H1 (cell line): Measurements from ENCODE around the gene ZXDC. TPM values are rescaled to one million over a fixed set of nuclear protein-coding genes. Genes with fewer than 3 reads are reported as not detected.

Experiments
- CTCF ChIA-PET: fragments of 300-600 bp; sonication (Branson Sonifier 250); formaldehyde crosslinking; loops from one replicate; lab custom pipeline; 2021; ENCODE audit not compliant: partially characterized antibody; lab: Charles Lee
- POLR2A ChIA-PET: fragments of 300-600 bp; sonication (Branson Sonifier 250); formaldehyde crosslinking; loops from one replicate; lab custom pipeline; 2021; ENCODE audit warnings: inconsistent platforms; ENCODE audit not compliant: partially characterized antibody; lab: Charles Lee
- DNase-seq, 2 experiments: peaks; one replicate each; pipeline versions ENCODE4 v3.0.0 to v3.0.0-alpha.2; 2010 to 2022; ENCODE audit warnings: low spot score in 2 of 2, low read depth in 1 of 2, mixed read lengths in 1 of 2
- FAIRE-seq: peaks from 2 replicates; lab custom pipeline; 2011; peaks lifted over from hg19 to GRCh38; lab: Jason Lieb, UNC
- H2AFZ ChIP-seq: 2 replicates; pipeline ENCODE4 v1.8.1; 2012; ENCODE audit warnings: low read length, inconsistent platforms
- H2AK5ac ChIP-seq: 2 replicates; pipeline ENCODE4 v1.6.1; 2013; ENCODE audit warnings: low read depth, low read length
- H2BK120ac ChIP-seq: replicated peaks from 2 replicates; pipeline ENCODE3; 2013; ENCODE audit warnings: low read depth, low read length, inconsistent platforms
- H2BK12ac ChIP-seq: 2 replicates; pipeline ENCODE4 v1.6.1; 2013; ENCODE audit warnings: low read depth, low read length
- H2BK15ac ChIP-seq: 2 replicates; pipeline ENCODE4 v1.6.1; 2013; ENCODE audit warnings: low read length
- H2BK20ac ChIP-seq: 2 replicates; pipeline ENCODE4 v1.6.1; 2013; ENCODE audit warnings: low read length
- H2BK5ac ChIP-seq: 2 replicates; pipeline ENCODE4 v1.6.1; 2013; ENCODE audit warnings: low read depth, low read length
- H3K14ac ChIP-seq: 2 replicates; pipeline ENCODE4 v1.6.1; 2013; ENCODE audit warnings: inconsistent platforms; ENCODE audit not compliant: insufficient read length
- H3K18ac ChIP-seq: 2 replicates; pipeline ENCODE4 v1.6.1; 2013; ENCODE audit warnings: low read length; ENCODE audit errors: extremely low read depth
- H3K23ac ChIP-seq: 2 replicates; pipeline ENCODE4 v1.6.1; 2013; ENCODE audit warnings: inconsistent platforms; ENCODE audit not compliant: insufficient read length
- H3K23me2 ChIP-seq: 2 replicates; pipeline ENCODE4 v1.6.1; 2013; ENCODE audit warnings: low read depth, low read length
- H3K27ac ChIP-seq: 2 replicates; pipeline ENCODE4 v1.6.1; 2011; ENCODE audit warnings: low read depth, low read length, inconsistent platforms
- H3K27me3 ChIP-seq, 4 experiments: replicated peaks in 1 of 4; 1 replicate in 1 of 4; 2 replicates in 3 of 4; pipeline versions ENCODE4 v1.6.1 to v1.8.1; 2011 to 2013; ENCODE audit warnings: low read length in 3 of 4, mild to moderate bottlenecking in 3 of 4, inconsistent platforms in 2 of 4, mixed read lengths in 2 of 4, moderate library complexity in 1 of 4; ENCODE audit not compliant: control insufficient read depth in 3 of 4, insufficient read depth in 3 of 4; ENCODE audit errors: extremely low read depth in 1 of 4
- H3K36me3 ChIP-seq, 4 experiments: 2 replicates each; pipeline versions ENCODE4 v1.6.1 to v1.8.1; 2011 to 2013; ENCODE audit warnings: mild to moderate bottlenecking in 4 of 4, low read length in 3 of 4, moderate library complexity in 2 of 4, control low read depth in 1 of 4, inconsistent platforms in 1 of 4; ENCODE audit not compliant: insufficient read depth in 4 of 4, control insufficient read depth in 2 of 4
- H3K4ac ChIP-seq: replicated peaks from 2 replicates; pipeline ENCODE3; 2013; ENCODE audit warnings: low read length, low read depth, mixed read lengths, inconsistent platforms; ENCODE audit not compliant: insufficient read length
- H3K4me1 ChIP-seq, 4 experiments: replicated peaks in 1 of 4; 1 replicate in 1 of 4; 2 replicates in 3 of 4; pipeline versions ENCODE4 v1.6.1 to v1.8.1; 2011 to 2013; ENCODE audit warnings: low read length in 3 of 4, inconsistent platforms in 2 of 4, mixed read lengths in 1 of 4; ENCODE audit not compliant: insufficient read depth in 4 of 4, control insufficient read depth in 3 of 4
- H3K4me2 ChIP-seq, 2 experiments: 2 replicates each; pipeline versions ENCODE4 v1.6.1 to v1.8.1; 2011 to 2013; ENCODE audit warnings: low read depth in 2 of 2, low read length in 2 of 2, control low read depth in 1 of 2, inconsistent platforms in 1 of 2, mild to moderate bottlenecking in 1 of 2; ENCODE audit not compliant: insufficient read depth in 1 of 2
- H3K4me3 ChIP-seq, 4 experiments: fragments of 200-600, 300-600 bp in 1 of 4; sonication (generic), shearing (Covaris generic), sonication (Bioruptor Twin) in 1 of 4; 2 replicates each; pipeline versions ENCODE4 v1.5.1 to v1.8.1; 2011 to 2016; ENCODE audit warnings: low read length in 4 of 4, low read depth in 3 of 4, control low read depth in 2 of 4, inconsistent platforms in 2 of 4, mild to moderate bottlenecking in 2 of 4, mixed read lengths in 1 of 4, moderate library complexity in 1 of 4; ENCODE audit not compliant: insufficient read depth in 2 of 4; ENCODE audit errors: extremely low read depth in 1 of 4
- H3K56ac ChIP-seq: replicated peaks from 2 replicates; pipeline ENCODE3; 2013; ENCODE audit warnings: low read depth, mild to moderate bottlenecking, mixed read lengths, low read length, inconsistent platforms; ENCODE audit not compliant: insufficient read length
- H3K79me1 ChIP-seq: 2 replicates; pipeline ENCODE4 v1.6.1; 2013; ENCODE audit warnings: low read depth, low read length, control low read depth
- H3K79me2 ChIP-seq, 2 experiments: 2 replicates each; pipeline versions ENCODE4 v1.6.1 to v1.8.1; 2012 to 2013; ENCODE audit warnings: low read length in 2 of 2, mild to moderate bottlenecking in 2 of 2, inconsistent platforms in 1 of 2; ENCODE audit not compliant: insufficient read depth in 2 of 2, control insufficient read depth in 1 of 2
- H3K9ac ChIP-seq, 4 experiments: replicated peaks in 1 of 4; 1 replicate in 1 of 4; 2 replicates in 3 of 4; pipeline versions ENCODE4 v1.6.1 to v1.8.1; 2011 to 2013; ENCODE audit warnings: low read depth in 3 of 4, low read length in 3 of 4, control low read depth in 2 of 4, mild to moderate bottlenecking in 2 of 4, moderate library complexity in 2 of 4, inconsistent platforms in 1 of 4; ENCODE audit errors: extremely low read depth in 1 of 4
- H3K9me3 ChIP-seq, 2 experiments: 2 replicates each; pipeline versions ENCODE4 v1.6.1 to v1.8.1; 2012 to 2013; ENCODE audit warnings: mild to moderate bottlenecking in 2 of 2, moderate library complexity in 2 of 2, control low read depth in 1 of 2, inconsistent platforms in 1 of 2, low read depth in 1 of 2, low read length in 1 of 2, mixed read lengths in 1 of 2; ENCODE audit not compliant: insufficient read depth in 2 of 2
- H4K20me1 ChIP-seq, 2 experiments: replicated peaks in 1 of 2; 2 replicates each; pipeline versions ENCODE3 to v1.8.1; 2011 to 2013; ENCODE audit warnings: inconsistent platforms in 2 of 2, low read length in 2 of 2, mild to moderate bottlenecking in 1 of 2; ENCODE audit not compliant: insufficient read depth in 2 of 2, control insufficient read depth in 1 of 2
- H4K5ac ChIP-seq: 2 replicates; pipeline ENCODE4 v1.6.1; 2013; ENCODE audit warnings: low read length, low read depth, mixed read lengths, inconsistent platforms; ENCODE audit not compliant: insufficient read length
- H4K8ac ChIP-seq: 2 replicates; pipeline ENCODE4 v1.8.0; 2013; ENCODE audit warnings: mild to moderate bottlenecking, moderate library complexity, low read length, inconsistent platforms; ENCODE audit not compliant: insufficient read depth; ENCODE audit errors: extremely low read depth
- H4K91ac ChIP-seq: replicated peaks from 2 replicates; pipeline ENCODE3; 2013; ENCODE audit warnings: low read length, mixed read lengths, inconsistent platforms; ENCODE audit not compliant: insufficient read length
- BRCA1 ChIP-seq: IDR thresholded peaks from 2 replicates; pipeline ENCODE4 v1.6.1; 2012; ENCODE audit warnings: low read depth, low read length, improper control_type of control experiment
- CHD1 ChIP-seq: IDR thresholded peaks from 2 replicates; pipeline ENCODE4 v1.6.1; 2012; ENCODE audit warnings: low read depth, low read length, improper control_type of control experiment
- FOSL1 ChIP-seq: IDR thresholded peaks from 2 replicates; pipeline ENCODE4 v1.6.1; 2011; ENCODE audit warnings: mild to moderate bottlenecking, low read depth, low read length, moderate library complexity; ENCODE audit not compliant: insufficient read depth
- KDM4A ChIP-seq: IDR thresholded peaks from one replicate; pipeline ENCODE4 v1.7.1; 2012; ENCODE audit warnings: low read depth, mild to moderate bottlenecking, moderate library complexity, low read length, inconsistent platforms; ENCODE audit not compliant: severe bottlenecking
- SAP30 ChIP-seq: fragments of 300-600 bp; sonication (generic); IDR thresholded peaks from 2 replicates; pipeline ENCODE4 v1.7.1; 2012; ENCODE audit warnings: low read length, moderate library complexity, mild to moderate bottlenecking, inconsistent platforms; ENCODE audit not compliant: insufficient read depth, insufficient replicate concordance
- SIN3A ChIP-seq, 2 experiments: IDR thresholded peaks in 1 of 2; conservative IDR thresholded peaks in 1 of 2; 2 replicates each; pipeline ENCODE4 v1.6.1; 2011 to 2012; ENCODE audit warnings: low read length in 2 of 2, improper control_type of control experiment in 1 of 2, low read depth in 1 of 2, mild to moderate bottlenecking in 1 of 2
- SIRT6 ChIP-seq: IDR thresholded peaks from one replicate; pipeline ENCODE4 v1.7.1; 2012; ENCODE audit warnings: low read length, inconsistent platforms
- SIX5 ChIP-seq: IDR thresholded peaks from 2 replicates; pipeline ENCODE4 v1.6.1; 2011; ENCODE audit warnings: mild to moderate bottlenecking, low read depth, low read length
- SP2 ChIP-seq: IDR thresholded peaks from 2 replicates; pipeline ENCODE4 v1.6.1; 2012; ENCODE audit warnings: mild to moderate bottlenecking, low read length, inconsistent platforms
- TAF7 ChIP-seq: optimal IDR thresholded peaks from 2 replicates; pipeline ENCODE3; 2011; ENCODE audit warnings: low read depth, mild to moderate bottlenecking, inconsistent platforms, low read length, moderate library complexity, borderline replicate concordance
- WGBS, 2 experiments: shearing (Covaris generic) in 1 of 2; methylation state at CpG; one replicate each; pipeline versions ENCODE4 v1.1.6 to v1.1.7; 2013 to 2015; ENCODE audit warnings: low lambda C conversion rate in 2 of 2, mixed read lengths in 2 of 2, inconsistent platforms in 1 of 2, low coverage in 1 of 2, missing lambda C conversion rate in 1 of 2; ENCODE audit not compliant: insufficient replicate concordance in 2 of 2, insufficient coverage in 1 of 2, insufficient read length in 1 of 2; ENCODE audit errors: extremely low coverage in 1 of 2, missing lambda C conversion rate in 1 of 2; 5-methylcytosine and 5-hydroxymethylcytosine counted together
- polyA plus RNA-seq, 7 experiments: library from polyadenylated mRNA; depleted of rRNA in 3 of 7; stranded (reverse) in 5 of 7; unstranded in 2 of 7; fragments of >200 nt in 5 of 7; fragments of 200-250 nt in 2 of 7; gene quantifications; 1 replicate in 5 of 7; 2 replicates in 1 of 7; 4 replicates in 1 of 7; pipeline versions ENCODE4 v1.2.1 to v1.2.3, GENCODE V29; 2011 to 2013; ENCODE audit warnings: missing spikeins in 2 of 7, mixed read lengths in 2 of 7
- total RNA-seq: library from RNA; stranded (reverse); fragmentation: NEBNext Ultra II Directional; extraction: Animal tissue kit (Norgen Biotek cat#: 25700); gene quantifications from 2 replicates; pipeline ENCODE4 v1.2.1, GENCODE V29; 2021
- TF ChIP-seq, protein P1 (sequence below): IDR thresholded peaks from 2 replicates; pipeline ENCODE4 v1.6.1; 2011; ENCODE audit warnings: low read depth, mild to moderate bottlenecking, low read length; ENCODE audit not compliant: insufficient read depth

Gene ZXDC
- total and polyA plus RNA-seq, 2 of the 8 experiments (the other 6 are each of a cell fraction or from before 2014, with no cell fraction given): 12.7 to 24.3 TPM

DNA sequence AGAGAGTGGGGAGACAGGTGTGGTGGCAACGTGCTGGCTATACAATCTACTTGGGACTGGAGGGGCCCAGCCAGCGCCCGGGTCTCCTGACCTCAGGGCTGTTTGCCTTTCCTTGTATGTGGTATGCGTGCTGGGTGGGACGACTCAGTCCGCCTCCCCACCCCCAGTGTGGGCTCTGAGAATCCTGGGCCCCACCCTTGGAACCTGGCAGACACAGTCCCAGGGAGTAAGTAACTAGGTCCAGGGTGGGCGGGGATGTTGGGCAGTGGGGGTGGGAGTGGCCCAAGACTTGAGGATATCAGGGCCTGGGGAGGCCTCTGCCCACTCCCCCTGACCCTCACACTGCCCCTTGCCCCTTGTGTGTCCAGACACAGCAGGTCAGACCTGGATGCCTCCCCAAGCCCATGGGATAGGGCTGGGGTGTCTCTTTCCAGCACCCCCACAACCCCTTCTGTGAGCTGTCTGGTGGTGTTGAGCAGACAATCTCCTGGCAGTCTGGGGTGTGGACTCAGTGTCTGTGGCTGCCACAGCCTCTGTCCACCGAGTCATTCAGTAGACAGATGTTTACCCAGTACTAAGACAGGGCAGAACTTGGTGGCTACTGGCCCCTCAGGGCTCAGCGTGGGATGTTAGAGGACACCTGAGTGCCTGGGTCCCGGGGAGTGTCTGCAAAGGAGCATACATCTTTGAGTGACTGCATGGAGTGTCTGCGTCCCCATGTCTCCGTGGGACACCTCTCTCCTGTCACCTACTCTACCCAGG, 49.6 kb upstream of the ZXDC start:
- peak overlapping the region in 1 of 4 experiments; percentile 76; a peak in 1 of 8 replicates for H3K4me3 ChIP-seq
- no peak overlapping the region for H2AFZ ChIP-seq
- H3K79me2 ChIP-seq: no peaks in the 10 kb centered on the region
- TF ChIP-seq SIN3A (conservative IDR thresholded peaks at IDR 0.05 in 1 of 2, IDR thresholded peaks at IDR 0.05 in 1 of 2; ENCODE audit: low read depth in 1 of 2, low read length in 2 of 2) (no peak), BRCA1 (no peak), SP2 (no peak), KDM4A (no peak), FOSL1 (no peak), SIX5 (no peak), CHD1 (no peak), SIRT6 (no peak), TAF7 (no peak), SAP30 (no peak)
- TF ChIP-seq, protein P1, sequence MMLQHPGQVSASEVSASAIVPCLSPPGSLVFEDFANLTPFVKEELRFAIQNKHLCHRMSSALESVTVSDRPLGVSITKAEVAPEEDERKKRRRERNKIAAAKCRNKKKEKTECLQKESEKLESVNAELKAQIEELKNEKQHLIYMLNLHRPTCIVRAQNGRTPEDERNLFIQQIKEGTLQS: no peak

More for the DNA sequence above, 49.6 kb upstream of the ZXDC start:
- H2BK5ac ChIP-seq: no peak overlapping the region
- H4K8ac ChIP-seq: 0 out of 2 replicates have a peak overlapping the region, but pooled peaks have one; percentile 0
- H3K23me2 ChIP-seq: peaks cover 7% of the 10 kb centered on the region; the same call in 1 of the 2 replicates
- H4K20me1 ChIP-seq: no peaks in the 10 kb centered on the region
- no peak overlapping the region for H2BK12ac ChIP-seq
- peaks cover 0 to 18% (median 10%) of the 10 kb centered on the region in 4 experiments; a peak in 6 of 7 replicates for H3K4me1 ChIP-seq
- no peak overlapping the region for H3K56ac ChIP-seq
- H3K27ac ChIP-seq: no peak overlapping the region
- CTCF ChIA-PET: interaction anchor here (0.8 to 3.3 kb wide), 3 partner anchors 12 to 27 kb away, joined by 3 to 12 read pairs (median 5); no protein-coding TSS in a partner anchor
- no peak for DNase-seq
- H3K9ac ChIP-seq: no peak overlapping the region
- H3K36me3 ChIP-seq: no peaks in the 10 kb centered on the region
- no peak overlapping the region for H2BK120ac ChIP-seq
- peaks cover 0 to 16% (median 11%) of the 10 kb centered on the region in 4 experiments; a peak in 5 of 7 replicates for H3K27me3 ChIP-seq
- no peak overlapping the region; the same call in 1 of the 2 replicates for H3K18ac ChIP-seq
- no peak overlapping the region for H3K23ac ChIP-seq
- H2AK5ac ChIP-seq: no peak overlapping the region
- no peak overlapping the region for H3K4ac ChIP-seq
- H3K4me2 ChIP-seq: peak overlapping the region; percentile 49 to 90; a peak in 3 of 4 replicates
- H2BK20ac ChIP-seq: no peak overlapping the region
- POLR2A ChIA-PET: interaction anchor here (0.8 kb wide), 1 partner anchor 11 kb away, joined by 3 read pairs; no protein-coding TSS in a partner anchor
- WGBS, 2 experiments: 90% methylated on average over 11 of the region's 12 CpGs; no CpG with 5 or more reads in 1 of the 2 experiments
- H3K14ac ChIP-seq: no peak overlapping the region
- H4K5ac ChIP-seq: no peak overlapping the region
- no peak for FAIRE-seq
- H3K9me3 ChIP-seq: no peaks in the 10 kb centered on the region
- no peak overlapping the region for H2BK15ac ChIP-seq
- H4K91ac ChIP-seq: peak overlapping the region; percentile 29
- H3K79me1 ChIP-seq: no peaks in the 10 kb centered on the region
